IPS-NIHi7 (cell line): ENCODE results near the gene POC5.
"Not testable (repeated sequence)": the region's sequence is repeated elsewhere in the genome, so short reads cannot be mapped to it uniquely, and the experiment has no call there.

Experiments used
- DNase-seq: peaks from one replicate; pipeline ENCODE4 v3.0.0; 2012; ENCODE audit warnings: mixed read lengths; ENCODE audit errors: extremely low spot score

Gene POC5

GRCh38 chr5:75706016-75706415 lies 11.2 kb downstream of the POC5 start:
- DNase-seq: no peak

- no peak for DNase-seq
Observed at GRCh38 chr5:75701856-75702255, 15.4 kb downstream of the POC5 start.

GRCh38 chr5:75695472-75696351 lies 21.5 kb downstream of the POC5 start:
- not testable (repeated sequence) for DNase-seq

- DNase-seq: no peak
Observed at GRCh38 chr5:75694781-75695180, 22.5 kb downstream of the POC5 start.

DNA sequence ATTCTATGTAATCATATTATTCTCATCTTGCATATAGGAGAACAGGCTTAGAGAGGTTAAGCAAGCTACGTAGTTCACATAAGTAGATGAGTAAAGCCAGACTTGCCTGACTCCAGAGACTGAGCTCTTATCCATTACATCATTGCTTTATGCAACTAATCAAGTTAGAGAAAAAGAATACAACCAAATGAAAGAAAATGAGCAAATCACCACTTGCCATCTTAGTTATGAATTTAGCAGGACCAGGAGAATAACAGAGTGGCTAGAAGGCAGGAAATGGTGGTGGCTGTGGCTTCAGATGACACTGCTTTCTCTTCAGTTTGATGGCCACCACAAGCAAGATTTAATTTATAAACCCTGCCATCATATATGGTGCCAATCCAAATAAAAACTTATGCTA lies 26.6 kb downstream of the POC5 start:
- DNase-seq: no peak

- DNase-seq: no peak
Observed at GRCh38 chr5:75686480-75686879, 30.8 kb downstream of the POC5 start.

- no peak for DNase-seq
Observed at GRCh38 chr5:75685141-75685540, 32.1 kb downstream of the POC5 start.

GRCh38 chr5:75681125-75681830 lies 36.0 kb downstream of the POC5 start:
- DNase-seq: no peak

- DNase-seq: no peak
Observed at GRCh38 chr5:75678155-75678554, 39.1 kb downstream of the POC5 start.

- DNase-seq: no peak
Observed at GRCh38 chr5:75677607-75678006, 39.6 kb downstream of the POC5 start.

- no peak for DNase-seq
Observed at GRCh38 chr5:75675783-75676182, 41.5 kb downstream of the POC5 start.

- DNase-seq: no peak
Observed at GRCh38 chr5:75672616-75673015, 44.6 kb downstream of the POC5 start.

GRCh38 chr5:75671506-75671905 lies 45.7 kb downstream of the POC5 start:
- DNase-seq: no peak

DNA sequence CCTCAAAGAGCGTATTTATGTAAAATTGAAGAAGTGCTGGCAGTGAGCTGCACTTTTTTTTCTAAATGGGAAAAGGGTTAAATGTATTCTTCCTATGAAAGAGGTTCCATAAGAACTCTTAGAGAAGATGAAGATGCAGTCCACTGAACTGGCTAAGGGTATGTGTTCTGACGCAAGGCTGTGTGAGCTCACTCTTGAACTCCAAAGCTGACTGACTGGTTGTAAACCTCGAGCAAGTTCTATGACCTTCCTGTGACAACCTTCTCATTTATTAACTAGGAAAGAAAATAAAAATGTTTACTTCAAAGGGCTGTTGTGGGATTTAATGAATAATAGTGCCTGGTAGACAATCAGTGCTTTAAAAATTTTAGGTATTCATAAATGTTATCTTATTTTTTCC lies 46.7 kb downstream of the POC5 start:
- no peak for DNase-seq

DNA sequence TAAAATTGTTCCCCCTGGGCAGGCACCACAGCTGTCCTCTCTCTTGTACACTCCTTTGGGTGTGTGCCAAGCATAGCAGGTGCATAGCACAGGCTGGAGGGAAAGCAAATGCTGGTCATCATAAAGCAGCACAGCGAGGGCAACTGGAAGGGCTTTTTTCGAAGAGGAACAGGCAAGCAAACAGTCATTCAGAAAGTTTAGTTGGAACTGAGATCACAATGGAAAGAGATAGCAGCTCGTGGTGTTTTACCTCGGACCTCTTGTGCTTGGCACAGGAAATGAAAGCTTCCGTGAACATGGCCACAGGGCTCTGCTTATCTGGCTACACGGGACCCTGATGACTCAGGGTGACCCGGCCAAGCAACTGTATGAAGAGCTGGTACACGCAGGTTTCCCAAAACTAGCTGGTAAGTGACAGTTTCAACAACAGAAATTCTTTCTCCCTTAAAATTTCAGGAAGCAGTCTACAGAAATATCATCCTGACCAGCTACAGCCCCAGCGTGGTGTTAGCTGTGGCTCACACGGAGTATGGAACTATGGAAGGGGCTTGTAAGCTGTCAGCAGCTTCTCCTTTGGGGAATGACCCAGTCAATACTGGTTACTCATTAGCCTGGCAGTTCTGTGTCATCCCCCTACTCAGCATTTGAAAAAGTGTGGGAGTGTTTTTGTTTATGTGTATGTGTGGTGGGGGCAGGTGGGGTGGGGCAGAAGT lies 48.1 kb downstream of the POC5 start:
- peak; percentile 45 for DNase-seq

DNA sequence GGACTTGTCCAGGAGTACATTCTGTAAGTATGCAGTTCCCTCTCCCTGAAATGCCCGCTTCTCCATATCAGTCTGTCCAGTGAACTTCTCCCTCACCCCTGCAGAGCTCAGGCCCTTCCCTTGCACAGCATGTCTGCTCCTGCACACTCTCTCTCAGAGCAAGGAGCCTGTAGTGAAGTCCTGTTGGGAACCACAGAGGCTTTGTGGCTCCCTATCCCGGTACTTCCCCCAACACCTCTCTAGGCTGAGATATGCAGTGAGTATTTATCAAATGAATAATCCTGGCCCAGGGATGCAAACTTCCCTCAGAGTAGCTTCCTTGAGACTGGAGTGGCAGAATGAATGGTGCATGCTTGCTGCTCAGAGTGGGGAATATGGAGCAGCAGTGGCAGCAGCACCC lies 48.8 kb downstream of the POC5 start:
- no peak for DNase-seq

DNA sequence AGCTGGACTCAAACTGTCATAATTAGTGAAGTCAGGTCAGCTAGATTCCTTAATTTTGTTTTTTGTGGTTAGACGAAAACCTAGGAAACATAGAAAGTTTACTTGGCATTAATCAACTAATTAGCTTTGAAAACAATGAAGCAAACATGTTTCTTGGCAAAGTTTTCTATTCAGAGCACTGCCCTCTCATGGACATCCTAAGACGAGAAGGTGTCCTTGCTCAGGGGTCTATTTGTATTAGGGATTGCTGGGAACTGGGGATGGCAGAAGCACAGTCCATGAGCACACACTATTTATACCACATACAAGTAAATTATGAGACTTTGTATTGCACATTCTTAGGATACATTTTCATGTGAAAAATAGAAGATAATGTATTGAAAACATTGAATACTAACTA lies 49.7 kb downstream of the POC5 start:
- DNase-seq: no peak

- peak; percentile 31 for DNase-seq
Observed at GRCh38 chr5:75666801-75667200, 50.4 kb downstream of the POC5 start.

- no peak for DNase-seq
Observed at GRCh38 chr5:75664979-75665378, 52.3 kb downstream of the POC5 start.

GRCh38 chr5:75663579-75664284 lies 53.5 kb downstream of the POC5 start:
- DNase-seq: no peak

DNA sequence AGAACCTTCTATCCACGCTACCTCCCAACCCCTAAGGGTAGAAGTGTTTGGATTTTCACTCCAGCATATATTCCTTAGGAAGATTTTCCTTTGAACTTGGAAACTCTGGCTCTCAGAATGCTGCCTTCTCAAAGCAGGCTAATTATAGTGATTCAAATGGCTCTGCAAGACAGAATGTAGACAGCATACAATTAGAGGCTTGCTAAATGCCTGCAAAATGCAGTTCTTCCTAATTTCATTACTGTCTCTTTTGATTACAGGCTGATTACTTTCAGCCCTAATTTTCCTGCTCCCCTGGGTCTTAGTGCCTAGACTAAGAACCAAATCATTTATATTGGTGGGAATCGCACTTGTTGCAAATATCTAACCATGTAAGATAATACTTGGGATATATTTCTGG lies 55.2 kb downstream of the POC5 start:
- DNase-seq: no peak
